Right lobe of liver (tissue), 4 donors: Measurements from ENCODE around the gene ZBTB21.

Experiments used
- CTCF ChIP-seq, 4 donors: fragments of 200-600 bp in 3 of 4; fragments of 450-650 bp in 1 of 4; IDR thresholded peaks; one replicate each; pipeline versions ENCODE4 v1.5.1 to v1.8.0; 2016 to 2022; ENCODE audit warnings: antibody characterized with exemption in 4 of 4, mild to moderate bottlenecking in 2 of 4
- POLR2A ChIP-seq: fragments of 450-650 bp; IDR thresholded peaks from one replicate; pipeline ENCODE4 v1.6.1; 2017; ENCODE audit warnings: antibody characterized with exemption, mild to moderate bottlenecking
- donor health status: DM: no; HTN: no; CAD: no.
- donor health status: DM: no; HTN: no; CAD: no.
- donor health status: DM: no; HTN: yes; CAD: no.

GRCh38 chr21:42041711-42042110 lies 31.6 kb upstream of the ZBTB21 start:
- no peak for TF ChIP-seq CTCF (IDR thresholded peaks at IDR 0.05)
- no peak for TF ChIP-seq POLR2A
